ENCODE results near the gene PIK3R3. TPM values are rescaled to one million over a fixed set of nuclear protein-coding genes. Genes with fewer than 3 reads are reported as not detected.

Gene PIK3R3
- total RNA-seq, 1 experiment from 2014 or later, result 1.6 TPM

Other genes with a start within 250 kb of the PIK3R3 start
- 9.9 TPM for gene TSPAN1, start 42.5 kb upstream of the PIK3R3 start, total RNA-seq (2021; ENCODE audit: unreplicated experiment)
- gene P3R3URF, start 43.9 kb upstream of the PIK3R3 start, total RNA-seq (2021; ENCODE audit: unreplicated experiment), result not detected
- 97.7 TPM for gene POMGNT1, start 65.8 kb upstream of the PIK3R3 start, total RNA-seq (2021; ENCODE audit: unreplicated experiment)
- gene LURAP1, start 70.7 kb upstream of the PIK3R3 start, total RNA-seq (2021; ENCODE audit: unreplicated experiment), result not detected
- gene RAD54L, start 115.1 kb upstream of the PIK3R3 start, total RNA-seq (2021; ENCODE audit: unreplicated experiment), result 28.9 TPM
- 38.1 TPM for gene LRRC41, start 171.0 kb upstream of the PIK3R3 start, total RNA-seq (2021; ENCODE audit: unreplicated experiment)
- 514 TPM for gene UQCRH, start 171.1 kb upstream of the PIK3R3 start, total RNA-seq (2021; ENCODE audit: unreplicated experiment)
- gene NSUN4, start 208.2 kb upstream of the PIK3R3 start, total RNA-seq (2021; ENCODE audit: unreplicated experiment), result 27.8 TPM